NCI-H774 (cell line): ENCODE measurements around the gene PRKG1.
"Not testable (repeated sequence)": the region's sequence is repeated elsewhere in the genome, so short reads cannot be mapped to it uniquely, and the experiment has no call there.

Source experiments
- DNase-seq: peaks from one replicate; lab custom pipeline; 2025; lab: John Stamatoyannopoulos, UW

The PRKG1 gene

GRCh38 chr10:51700228-51700817, 626.0 kb downstream of the PRKG1 start:
- peak; percentile 45 for DNase-seq

DNA sequence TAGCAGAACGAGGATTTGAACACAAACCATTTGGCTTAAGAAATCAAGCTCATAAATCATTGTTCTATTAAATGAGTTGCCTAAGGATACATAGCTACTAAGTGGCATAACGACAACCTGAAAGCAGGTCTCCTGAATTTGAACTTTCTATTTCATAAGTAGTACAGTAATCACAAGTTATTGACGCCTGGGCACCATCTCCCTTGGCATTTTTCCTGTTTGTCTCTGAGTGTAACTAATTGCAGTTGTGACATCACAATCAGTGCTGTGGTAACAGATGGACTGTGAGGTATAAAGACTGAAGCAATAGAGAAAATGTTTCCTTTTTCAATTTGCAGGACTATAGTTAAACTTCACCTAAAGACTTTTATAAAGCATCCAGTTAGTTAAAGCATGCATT, 631.5 kb downstream of the PRKG1 start:
- no peak for DNase-seq

DNA sequence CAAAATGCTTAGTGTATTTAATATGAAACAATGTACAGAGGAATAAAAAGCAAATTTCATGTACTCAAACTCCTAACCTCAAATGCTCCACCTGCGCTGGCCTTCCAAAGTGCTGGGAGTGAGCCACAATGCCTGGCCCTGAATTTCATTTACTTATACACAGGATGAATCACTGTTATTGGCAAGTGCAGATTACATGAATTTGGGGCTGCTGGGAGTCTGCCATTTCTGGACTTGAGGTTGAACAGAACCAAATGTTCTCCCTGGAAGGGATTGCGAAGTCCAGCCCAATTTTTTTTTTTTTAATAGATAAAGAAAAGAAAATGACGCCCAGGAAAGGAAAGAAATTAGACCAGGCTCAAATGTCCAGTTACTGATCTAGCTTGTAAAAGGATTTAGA, 631.9 kb downstream of the PRKG1 start:
- no peak for DNase-seq

DNA sequence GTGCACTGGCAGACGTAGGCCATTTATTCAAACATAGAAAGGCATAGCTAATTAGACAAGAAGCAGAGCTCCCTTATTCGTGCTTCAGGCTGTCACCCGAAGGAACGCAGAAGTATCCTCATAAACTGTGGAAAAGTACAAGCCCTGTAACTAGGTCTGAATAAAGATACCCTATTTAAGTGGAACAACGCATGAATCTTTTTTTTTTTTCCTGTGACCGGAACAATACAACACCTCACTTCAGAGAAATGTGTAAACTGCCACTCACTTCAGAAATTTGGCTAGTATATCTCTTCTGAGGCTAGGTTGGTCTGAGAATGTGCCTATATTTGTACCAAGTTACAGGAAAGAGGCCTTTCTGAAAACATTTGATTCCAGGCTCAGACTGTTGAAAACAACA, 633.1 kb downstream of the PRKG1 start:
- DNase-seq = no peak

- DNase-seq = no peak
These were observed 633.6 kb downstream of the PRKG1 start for GRCh38 chr10:51707821-51708424.

GRCh38 chr10:51708609-51709008, 634.3 kb downstream of the PRKG1 start:
- no peak for DNase-seq

- DNase-seq = no peak
These were observed 635.2 kb downstream of the PRKG1 start for GRCh38 chr10:51709324-51709972.

GRCh38 chr10:51711519-51711891, 637.2 kb downstream of the PRKG1 start:
- no peak for DNase-seq

- DNase-seq = no peak
These were observed 642.7 kb downstream of the PRKG1 start for GRCh38 chr10:51716981-51717380.

DNA sequence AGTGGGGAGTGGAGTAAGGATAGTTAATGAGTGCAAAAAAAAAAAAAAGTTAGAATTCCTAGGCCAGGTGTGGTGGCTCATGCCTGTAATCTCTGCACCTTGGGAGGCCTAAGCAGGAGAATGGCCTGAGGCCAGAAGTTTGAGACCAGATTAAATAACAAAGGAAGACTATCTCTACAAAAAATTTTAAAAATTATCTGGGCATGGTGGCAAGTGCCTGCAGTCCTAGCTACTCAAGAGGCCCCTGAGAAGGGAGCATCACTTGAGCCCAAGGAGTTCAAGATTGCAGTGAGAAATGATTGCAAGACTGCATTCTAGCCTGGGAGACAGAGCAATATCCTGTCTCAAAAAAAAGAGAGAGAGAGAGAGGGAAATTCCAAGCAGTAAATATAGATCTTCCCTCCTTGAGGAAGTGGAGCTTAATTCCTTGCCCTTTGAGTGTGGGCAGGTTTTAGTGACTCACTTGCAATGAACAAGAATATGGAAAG, 644.6 kb downstream of the PRKG1 start:
- DNase-seq = no peak

GRCh38 chr10:51724038-51724437, 649.8 kb downstream of the PRKG1 start:
- DNase-seq = no peak

- DNase-seq = no peak
These were observed 655.7 kb downstream of the PRKG1 start for GRCh38 chr10:51729822-51730555.

DNA sequence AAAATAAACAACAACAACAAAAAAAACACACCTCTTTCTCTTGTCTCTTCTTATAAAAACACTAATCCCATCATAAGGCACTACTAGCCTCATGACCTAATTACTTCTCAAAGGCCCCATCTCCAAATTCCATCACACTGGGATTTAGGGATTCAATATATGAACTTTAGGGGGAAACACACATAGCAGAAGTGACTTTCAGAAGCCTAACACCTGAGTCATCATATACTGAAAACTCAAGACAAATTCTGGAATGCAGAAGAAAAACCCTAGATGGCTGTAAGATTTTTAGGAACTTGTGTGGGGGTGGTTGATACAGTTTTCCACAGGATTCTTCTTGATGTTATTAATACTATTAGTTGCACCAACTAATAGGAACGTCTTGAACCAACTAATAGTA, 658.8 kb downstream of the PRKG1 start:
- no peak for DNase-seq

- DNase-seq = no peak
These were observed 668.9 kb downstream of the PRKG1 start for GRCh38 chr10:51743146-51743545.

DNA sequence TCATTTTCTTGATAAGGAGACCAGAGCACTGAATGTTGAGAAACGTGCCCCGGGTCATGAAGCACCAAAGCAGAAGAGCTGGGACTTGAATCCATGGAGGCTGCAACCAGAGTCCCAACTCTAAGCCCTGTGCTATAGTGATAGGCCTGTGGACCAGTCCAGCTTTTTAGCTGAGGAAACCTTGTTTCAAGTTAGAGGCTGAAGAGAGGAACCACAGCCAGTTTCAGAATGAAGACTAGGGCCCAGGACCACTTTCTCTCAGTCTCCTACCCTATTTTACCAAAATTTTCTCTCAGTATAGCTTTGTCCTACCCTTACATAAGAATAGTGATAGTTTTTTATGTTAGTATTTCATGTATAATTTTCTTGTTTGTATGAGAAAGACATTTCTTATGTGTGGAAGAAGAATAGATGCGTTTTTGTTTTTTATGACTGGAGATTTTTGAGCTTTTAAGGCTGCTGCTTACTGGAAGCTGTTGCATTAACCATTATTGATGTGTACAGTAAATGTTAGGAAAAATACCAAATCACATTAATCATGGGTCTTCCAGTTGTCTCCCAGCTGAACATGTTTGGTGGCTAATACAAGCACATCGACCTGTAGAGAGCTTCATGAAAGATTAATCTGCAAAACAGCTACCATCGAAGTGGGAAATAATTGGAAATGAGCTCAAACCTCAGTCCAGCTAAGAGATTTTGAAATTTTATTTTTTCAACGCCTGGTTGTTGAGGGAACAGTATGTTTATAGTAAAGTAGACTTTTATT, 670.1 kb downstream of the PRKG1 start:
- DNase-seq = no peak

DNA sequence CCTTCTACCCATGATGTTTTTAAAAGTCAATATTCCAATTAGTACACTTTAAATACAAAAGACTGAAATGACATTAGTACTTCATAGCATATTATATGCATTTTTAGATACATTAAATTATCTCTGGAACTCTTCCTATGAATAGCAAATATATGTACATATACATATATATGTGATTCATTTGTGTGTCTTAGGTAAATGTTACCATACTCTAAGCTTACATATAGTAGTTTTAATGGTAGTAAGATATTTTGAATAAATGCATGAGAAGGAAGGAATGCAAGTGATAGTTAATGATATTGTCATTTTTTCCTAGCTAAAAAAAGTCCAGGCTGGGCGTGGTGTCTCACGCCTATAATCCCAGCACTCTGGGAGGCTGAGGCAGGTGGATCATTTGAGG, 671.1 kb downstream of the PRKG1 start:
- DNase-seq = no peak

GRCh38 chr10:51747216-51747615, 672.9 kb downstream of the PRKG1 start:
- no peak for DNase-seq

DNA sequence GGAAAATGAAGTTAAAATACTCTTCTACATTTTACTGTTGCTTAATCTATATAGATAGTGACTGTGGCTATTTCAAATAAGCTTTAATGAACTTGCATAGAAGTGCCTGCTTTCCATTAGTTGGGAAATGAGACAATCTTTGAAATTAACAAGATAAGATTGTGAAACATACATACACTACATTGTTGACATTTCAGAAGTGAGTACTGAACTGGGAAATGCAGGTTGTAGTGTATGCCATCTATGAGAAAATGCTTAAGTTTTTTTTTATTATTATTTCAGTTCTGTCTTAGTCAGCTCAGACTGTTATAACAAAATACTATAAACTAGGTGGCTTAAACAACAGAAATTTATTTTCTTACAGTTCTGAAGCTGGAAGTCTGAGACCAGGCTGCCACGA, 674.7 kb downstream of the PRKG1 start:
- no peak for DNase-seq

DNA sequence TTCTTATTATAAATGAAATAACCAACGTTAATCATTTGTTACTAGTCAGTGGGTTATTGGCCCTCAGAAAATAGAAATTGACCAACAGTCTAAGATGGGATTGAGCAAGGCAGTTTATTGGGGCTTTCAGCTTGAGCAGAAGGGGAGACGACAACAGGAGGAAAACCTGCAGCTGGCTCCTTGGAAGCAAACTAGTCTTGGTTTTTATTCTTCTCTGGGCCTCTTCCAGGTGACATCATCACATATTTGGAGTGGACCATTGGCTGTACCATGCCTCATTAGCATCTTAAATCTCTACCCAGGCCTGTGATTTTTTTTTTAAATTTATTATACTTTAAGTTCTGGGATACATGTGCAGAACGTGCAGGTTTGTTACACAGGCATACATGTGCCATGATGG, 684.1 kb downstream of the PRKG1 start:
- no peak for DNase-seq

DNA sequence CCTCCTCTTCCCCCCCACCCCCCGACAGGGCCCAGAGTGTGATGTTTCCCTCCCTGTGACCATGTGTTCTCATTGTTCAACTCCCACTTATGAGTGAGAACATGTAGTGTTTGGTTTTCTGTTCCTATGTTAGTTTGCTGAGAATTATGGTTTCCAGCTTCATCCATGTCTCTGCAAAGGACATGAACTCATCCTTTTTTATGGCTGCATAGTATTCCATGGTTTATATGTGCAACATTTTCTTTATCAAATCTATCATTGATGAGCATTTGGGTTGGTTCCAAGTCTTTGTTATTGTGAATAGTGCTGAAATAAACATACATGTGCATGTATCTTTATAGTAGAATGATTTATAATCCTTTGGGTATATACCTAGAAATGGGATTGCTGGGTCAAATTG, 684.6 kb downstream of the PRKG1 start:
- DNase-seq = not testable (repeated sequence)

DNA sequence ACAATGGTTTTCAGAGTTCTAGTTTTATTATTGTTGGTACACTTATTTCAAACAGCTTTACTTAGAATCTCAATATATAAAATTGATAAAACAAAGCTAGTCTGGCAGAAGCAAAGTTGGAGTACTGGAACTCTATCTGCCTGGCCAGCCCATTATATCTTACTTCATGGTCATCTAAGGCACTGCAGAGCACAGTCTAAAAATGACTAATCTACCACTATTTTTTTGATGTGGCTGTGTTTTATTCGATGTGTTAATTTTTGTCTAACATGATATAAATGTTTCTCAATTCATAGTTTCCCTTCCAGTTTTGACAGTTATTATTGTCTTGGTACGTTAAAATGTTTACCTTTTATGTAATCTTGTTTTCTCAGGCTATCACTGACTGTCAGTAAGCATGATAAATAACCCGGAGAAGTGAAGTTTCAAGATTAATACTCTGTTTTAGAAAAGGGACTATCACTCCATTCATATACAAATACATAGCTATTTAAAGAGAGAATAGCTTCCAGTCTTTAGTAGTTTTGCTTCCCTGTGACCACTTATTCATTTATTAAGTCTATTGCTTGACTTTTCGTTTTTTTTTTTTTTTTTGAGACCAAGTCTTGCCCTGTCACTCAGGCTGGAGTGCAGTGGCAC, 685.7 kb downstream of the PRKG1 start:
- no peak for DNase-seq
